A549 treated with AZD2906 at 1 μM for 4 hours (cell line): Measurements from ENCODE around the gene BNIP1. TPM values are rescaled to one million over a fixed set of nuclear protein-coding genes. Genes with fewer than 3 reads are reported as not detected.

ENCODE experiments used
- total RNA-seq: library from RNA; stranded (reverse); fragments of 200-300 nt; extraction: Qiagen RNA extraction; gene quantifications from 5 replicates; pipeline ENCODE4 v1.2.3, GENCODE V29; 2022

BNIP1 gene
- 15.5 to 18.7 TPM (median 16.0 TPM) in 5 replicates for total RNA-seq

DNA sequence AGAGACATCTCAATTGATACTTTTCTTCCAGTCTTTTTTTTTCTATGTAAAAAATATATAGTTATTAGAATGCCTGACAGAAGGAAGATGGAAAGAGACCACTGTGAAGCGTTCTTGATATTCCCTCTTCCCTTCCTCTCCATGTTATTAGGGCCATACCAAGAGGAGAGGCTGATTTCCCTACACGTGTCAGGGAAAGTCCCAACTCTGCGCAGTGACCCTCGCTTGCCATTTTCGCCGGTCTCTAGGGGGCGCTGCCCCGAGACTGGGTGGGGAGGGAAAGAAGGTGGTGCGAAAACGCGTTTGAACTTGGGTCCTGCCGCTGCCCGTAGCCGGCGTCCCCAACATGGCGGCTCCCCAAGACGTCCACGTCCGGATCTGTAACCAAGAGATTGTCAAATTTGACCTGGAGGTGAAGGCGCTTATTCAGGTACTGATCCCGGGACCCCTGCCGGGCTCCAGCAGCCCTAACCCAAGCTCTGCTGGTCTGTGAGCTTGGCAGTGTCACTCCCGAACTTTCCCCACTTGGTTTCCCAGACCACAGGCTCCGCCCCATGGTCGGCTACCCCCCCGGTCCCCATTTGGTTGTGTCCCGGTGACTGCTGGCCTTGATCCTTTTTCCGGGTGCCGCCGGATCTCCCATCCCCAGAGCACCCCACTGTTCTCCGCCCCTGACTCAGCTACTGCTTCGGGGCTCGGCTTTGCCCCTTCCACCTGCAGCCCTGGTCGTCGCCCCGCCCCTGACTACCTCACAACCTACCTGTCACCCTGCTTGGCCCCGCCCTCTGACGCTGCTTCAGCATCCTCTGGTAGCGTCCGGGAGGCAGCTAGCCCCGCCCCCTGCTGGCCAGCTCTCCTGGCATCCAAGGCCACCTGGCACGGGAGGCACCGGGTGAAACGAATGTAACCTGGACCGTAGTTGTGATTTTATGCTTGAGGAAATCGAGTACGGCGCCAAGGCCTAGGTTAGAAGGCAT, at the start of gene BNIP1:
TSS of gene BNIP1 (plus strand) at position 332 of the 977 bp plus-strand sequence. CDS start at position 347, 15 bp downstream.

Other genes starting within 250 kb of the BNIP1 start
- 119 to 128 TPM (median 126 TPM) in 5 replicates for gene RPL26L1, start 185.1 kb upstream of the BNIP1 start, total RNA-seq
- gene ATP6V0E1, start 160.8 kb upstream of the BNIP1 start, total RNA-seq, result 239 to 402 TPM (median 361 TPM) in 5 replicates
- gene CREBRF, start 88.2 kb upstream of the BNIP1 start, total RNA-seq, result 2.2 to 3.0 TPM (median 2.5 TPM) in 5 replicates
- 10.3 to 16.9 TPM (median 15.5 TPM) in 5 replicates for gene NKX2-5, start 90.7 kb downstream of the BNIP1 start, total RNA-seq
- 33.4 to 49.1 TPM (median 35.8 TPM) in 5 replicates for gene STC2, start 183.9 kb downstream of the BNIP1 start, total RNA-seq